ENCODE measurements around the gene TPX2.

TPX2 gene

DNA sequence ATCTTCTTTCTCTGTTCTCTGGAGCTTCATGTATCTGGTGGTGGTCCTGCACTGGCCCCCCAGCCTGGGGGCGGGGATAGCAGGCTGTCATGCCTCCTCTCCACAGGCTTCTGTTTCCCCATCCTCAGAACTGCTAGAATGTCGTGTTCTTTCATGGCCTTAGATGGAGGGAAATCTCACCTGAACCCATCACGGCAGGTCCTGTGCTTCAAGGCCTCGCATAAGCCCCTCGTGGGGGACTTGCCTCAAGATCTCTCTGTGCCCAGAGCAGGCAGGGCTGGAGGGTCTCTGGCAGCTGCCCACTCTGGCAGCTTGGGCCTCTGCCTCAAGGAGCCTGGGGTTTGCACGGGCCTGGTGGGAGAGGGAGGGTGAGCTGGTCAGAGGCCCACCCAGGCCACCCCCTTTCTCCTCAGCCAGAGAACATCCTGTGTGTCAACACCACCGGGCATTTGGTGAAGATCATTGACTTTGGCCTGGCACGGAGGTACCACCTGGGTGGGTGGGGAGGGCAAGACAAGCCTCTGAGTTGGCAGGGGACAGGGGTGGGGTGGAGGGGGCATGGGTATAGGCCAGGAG, 91.4 kb downstream of the TPX2 start:
- TF ChIP-seq, protein P1, sequence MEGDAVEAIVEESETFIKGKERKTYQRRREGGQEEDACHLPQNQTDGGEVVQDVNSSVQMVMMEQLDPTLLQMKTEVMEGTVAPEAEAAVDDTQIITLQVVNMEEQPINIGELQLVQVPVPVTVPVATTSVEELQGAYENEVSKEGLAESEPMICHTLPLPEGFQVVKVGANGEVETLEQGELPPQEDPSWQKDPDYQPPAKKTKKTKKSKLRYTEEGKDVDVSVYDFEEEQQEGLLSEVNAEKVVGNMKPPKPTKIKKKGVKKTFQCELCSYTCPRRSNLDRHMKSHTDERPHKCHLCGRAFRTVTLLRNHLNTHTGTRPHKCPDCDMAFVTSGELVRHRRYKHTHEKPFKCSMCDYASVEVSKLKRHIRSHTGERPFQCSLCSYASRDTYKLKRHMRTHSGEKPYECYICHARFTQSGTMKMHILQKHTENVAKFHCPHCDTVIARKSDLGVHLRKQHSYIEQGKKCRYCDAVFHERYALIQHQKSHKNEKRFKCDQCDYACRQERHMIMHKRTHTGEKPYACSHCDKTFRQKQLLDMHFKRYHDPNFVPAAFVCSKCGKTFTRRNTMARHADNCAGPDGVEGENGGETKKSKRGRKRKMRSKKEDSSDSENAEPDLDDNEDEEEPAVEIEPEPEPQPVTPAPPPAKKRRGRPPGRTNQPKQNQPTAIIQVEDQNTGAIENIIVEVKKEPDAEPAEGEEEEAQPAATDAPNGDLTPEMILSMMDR (conservative IDR thresholded peaks at IDR 0.05) = no peak
- H3K27ac ChIP-seq = no peak overlapping the region

DNA sequence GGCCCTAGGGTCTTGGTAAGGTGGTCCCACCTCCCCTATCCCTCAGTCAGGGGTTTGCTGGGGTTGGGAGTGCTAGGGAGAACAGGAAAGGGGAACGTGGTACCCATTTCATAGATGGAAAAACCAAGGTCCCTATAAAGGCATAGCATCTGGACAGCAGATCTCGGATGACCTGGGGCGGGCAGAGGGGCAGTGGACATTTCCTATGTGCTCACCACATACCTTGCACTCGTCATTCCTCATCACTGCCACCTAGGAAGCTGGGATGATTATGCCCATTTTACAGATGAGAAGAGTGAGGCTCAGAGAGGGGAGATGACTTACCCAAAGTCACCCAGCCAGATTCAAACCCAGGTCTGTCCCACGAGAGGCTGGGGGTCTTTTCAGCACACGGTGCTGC, 92.1 kb downstream of the TPX2 start:
- no peak overlapping the region for H3K27ac ChIP-seq
- TF ChIP-seq, protein P1 (conservative IDR thresholded peaks at IDR 0.05) = no peak

DNA sequence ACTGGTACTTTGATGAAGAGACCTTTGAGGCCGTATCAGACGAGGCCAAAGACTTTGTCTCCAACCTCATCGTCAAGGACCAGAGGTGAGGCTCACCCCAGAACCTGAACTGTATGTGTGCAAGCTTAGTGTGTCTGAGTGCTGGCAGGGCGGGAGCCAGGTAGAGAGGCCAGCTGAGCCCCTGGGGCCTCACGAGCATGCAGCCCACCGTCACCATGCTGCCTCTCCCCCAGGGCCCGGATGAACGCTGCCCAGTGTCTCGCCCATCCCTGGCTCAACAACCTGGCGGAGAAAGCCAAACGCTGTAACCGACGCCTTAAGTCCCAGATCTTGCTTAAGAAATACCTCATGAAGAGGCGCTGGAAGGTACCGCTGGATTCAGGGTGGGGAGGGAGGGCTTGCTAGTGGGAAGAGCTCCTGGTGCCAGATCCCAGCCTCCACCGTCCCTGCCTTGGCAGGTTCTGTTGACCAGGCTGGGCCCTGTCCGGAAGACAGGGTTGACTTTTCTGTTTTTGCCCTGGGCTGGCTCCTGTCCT, 92.7 kb downstream of the TPX2 start:
- TF ChIP-seq, protein P1 (conservative IDR thresholded peaks at IDR 0.05) = no peak
- no peak overlapping the region for H3K27ac ChIP-seq

DNA sequence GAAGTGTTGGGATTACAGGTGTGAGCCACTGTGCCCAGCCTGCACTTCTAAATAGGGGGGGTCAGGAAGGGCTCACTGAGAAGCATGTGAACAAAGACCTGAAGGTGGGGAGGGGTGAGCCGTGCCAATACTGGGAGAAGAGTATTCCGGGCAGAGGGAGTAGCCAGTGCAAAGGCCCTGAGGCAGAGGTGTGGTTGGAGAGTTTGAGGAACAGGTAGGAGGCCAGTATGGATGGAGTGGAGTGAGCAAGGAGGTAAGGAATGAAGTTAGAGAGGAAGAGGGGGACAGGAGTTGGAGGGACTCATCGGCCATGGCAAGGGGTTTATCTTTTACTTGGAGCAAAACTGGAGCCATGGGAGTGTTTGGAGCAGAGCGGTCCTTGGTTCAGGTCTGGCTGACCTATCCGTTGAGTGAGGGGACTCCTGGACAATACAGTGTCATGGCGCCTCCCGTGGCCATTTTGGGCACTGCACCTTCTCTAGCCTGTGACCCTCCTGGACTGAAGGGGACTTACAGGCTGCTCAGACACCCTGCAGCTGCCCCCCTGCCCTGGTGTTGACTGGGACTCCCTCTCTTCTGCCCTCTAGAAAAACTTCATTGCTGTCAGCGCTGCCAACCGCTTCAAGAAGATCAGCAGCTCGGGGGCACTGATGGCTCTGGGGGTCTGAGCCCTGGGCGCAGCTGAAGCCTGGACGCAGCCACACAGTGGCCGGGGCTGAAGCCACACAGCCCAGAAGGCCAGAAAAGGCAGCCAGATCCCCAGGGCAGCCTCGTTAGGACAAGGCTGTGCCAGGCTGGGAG, 94.2 kb downstream of the TPX2 start:
- H3K27ac ChIP-seq = no peak overlapping the region
- TF ChIP-seq, protein P1 (conservative IDR thresholded peaks at IDR 0.05) = peak; percentile 81

DNA sequence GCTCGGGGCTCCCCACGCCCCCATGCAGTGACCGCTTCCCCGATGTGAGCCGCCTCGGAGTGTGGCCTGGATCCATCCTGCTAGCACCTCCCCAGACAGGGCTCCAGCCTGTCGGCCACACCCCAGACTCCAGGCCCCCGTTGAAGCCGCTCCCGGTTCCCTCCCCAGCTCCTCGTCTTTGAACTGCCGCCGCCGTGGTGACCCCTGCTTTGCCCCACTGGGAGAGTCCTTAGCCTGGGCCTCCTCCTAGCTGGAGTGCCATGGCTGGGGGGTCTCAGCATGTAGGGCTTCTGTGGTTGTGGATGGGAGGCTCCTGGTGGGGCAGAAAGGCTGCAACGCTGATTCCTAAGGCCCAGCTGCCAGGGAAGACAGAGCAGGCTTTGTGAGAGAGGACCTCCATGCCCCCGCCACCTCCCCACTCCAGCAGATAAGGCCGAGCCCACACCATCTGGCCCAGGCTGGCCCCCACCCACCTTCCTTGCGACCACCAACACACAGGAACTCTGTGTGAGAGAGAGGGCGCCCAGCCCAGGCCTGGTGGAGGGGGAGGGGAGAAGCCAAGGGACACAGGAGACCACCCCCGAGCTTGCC, 94.9 kb downstream of the TPX2 start:
- no peak overlapping the region for H3K27ac ChIP-seq
- TF ChIP-seq, protein P1 (conservative IDR thresholded peaks at IDR 0.05) = no peak

DNA sequence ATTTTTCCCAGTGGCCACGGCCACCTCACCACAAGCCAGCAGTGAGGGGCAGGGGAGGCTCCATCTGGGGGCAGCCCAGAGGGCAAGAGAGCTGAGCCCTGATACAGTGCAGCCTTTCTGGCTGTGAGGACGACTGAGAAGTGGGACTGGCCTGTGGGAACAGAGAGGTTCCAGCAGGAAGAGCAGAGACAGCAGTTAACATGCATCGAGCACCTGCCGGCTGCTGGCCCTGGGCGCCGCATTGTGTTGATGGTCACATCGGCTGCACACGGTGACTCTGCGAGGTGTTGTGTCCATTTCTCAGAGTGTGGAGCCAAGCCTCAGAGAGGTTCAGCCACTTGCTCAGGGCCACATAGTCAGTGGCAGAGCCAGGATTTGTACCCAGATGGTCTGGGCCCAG, 96.5 kb downstream of the TPX2 start:
- H3K27ac ChIP-seq = no peak overlapping the region
- TF ChIP-seq, protein P1 (conservative IDR thresholded peaks at IDR 0.05) = no peak
